Astrocyte (in vitro differentiated cells and primary cell): ENCODE measurements around the gene LRRC8D. TPM values are rescaled to one million over a fixed set of nuclear protein-coding genes. Genes with fewer than 3 reads are reported as not detected.

Source experiments
- DNase-seq: peaks from one replicate; pipeline ENCODE4 v3.0.0-alpha.2; 2010; ENCODE audit warnings: low read depth
- FAIRE-seq: peaks from 2 replicates; lab custom pipeline; 2011; peaks lifted over from hg19 to GRCh38; lab: Jason Lieb, UNC
- H2AFZ ChIP-seq: 2 replicates; pipeline ENCODE4 v1.6.0; 2012; ENCODE audit warnings: low read depth, low read length, inconsistent platforms
- H3K27ac ChIP-seq: 2 replicates; pipeline ENCODE4 v1.5.1; 2011; ENCODE audit warnings: low read depth, low read length, inconsistent platforms
- H3K27me3 ChIP-seq: 2 replicates; pipeline ENCODE4 v1.6.0; 2011; ENCODE audit warnings: low read length, inconsistent platforms; ENCODE audit not compliant: insufficient read depth
- H3K36me3 ChIP-seq: 2 replicates; pipeline ENCODE4 v1.5.1; 2011; ENCODE audit warnings: low read length, inconsistent platforms; ENCODE audit not compliant: insufficient read depth
- H3K4me1 ChIP-seq: 2 replicates; pipeline ENCODE4 v1.5.1; 2011; ENCODE audit warnings: low read length, inconsistent platforms; ENCODE audit not compliant: insufficient read depth
- H3K4me2 ChIP-seq: 2 replicates; pipeline ENCODE4 v1.6.0; 2012; ENCODE audit warnings: low read length, inconsistent platforms
- H3K4me3 ChIP-seq: 2 replicates; pipeline ENCODE4 v1.5.1; 2011; ENCODE audit warnings: low read depth, mild to moderate bottlenecking, low read length, inconsistent platforms; ENCODE audit not compliant: insufficient read depth
- H3K79me2 ChIP-seq: 2 replicates; pipeline ENCODE4 v1.6.0; 2012; ENCODE audit warnings: mild to moderate bottlenecking, low read length, inconsistent platforms; ENCODE audit not compliant: insufficient read depth
- H3K9ac ChIP-seq: 2 replicates; pipeline ENCODE4 v1.6.0; 2012; ENCODE audit warnings: mild to moderate bottlenecking, low read length, inconsistent platforms
- H3K9me3 ChIP-seq: 2 replicates; pipeline ENCODE4 v1.5.1; 2012; ENCODE audit warnings: low read depth, mild to moderate bottlenecking, low read length, inconsistent platforms; ENCODE audit not compliant: insufficient read depth
- H4K20me1 ChIP-seq: 2 replicates; pipeline ENCODE4 v1.6.0; 2012; ENCODE audit warnings: low read length, inconsistent platforms; ENCODE audit not compliant: insufficient read depth
- H3K27ac Mint-ChIP-seq: one replicate; pipeline ENCODE4 v1.8.0; 2021; ENCODE audit warnings: mild to moderate bottlenecking, mixed read lengths; ENCODE audit not compliant: unreplicated experiment
- H3K27me3 Mint-ChIP-seq: one replicate; pipeline ENCODE4 v1.8.0; 2021; ENCODE audit warnings: low read depth, mixed read lengths; ENCODE audit not compliant: unreplicated experiment
- H3K36me3 Mint-ChIP-seq: one replicate; pipeline ENCODE4 v1.8.0; 2021; ENCODE audit warnings: low read depth, mixed read lengths; ENCODE audit not compliant: unreplicated experiment
- H3K4me1 Mint-ChIP-seq: one replicate; pipeline ENCODE4 v1.8.0; 2021; ENCODE audit warnings: low read depth, mixed read lengths; ENCODE audit not compliant: unreplicated experiment
- H3K4me3 Mint-ChIP-seq: one replicate; pipeline ENCODE4 v1.8.0; 2021; ENCODE audit warnings: mild to moderate bottlenecking, moderate library complexity, mixed read lengths; ENCODE audit not compliant: unreplicated experiment
- H3K9me3 Mint-ChIP-seq: one replicate; pipeline ENCODE4 v1.8.0; 2021; ENCODE audit warnings: mild to moderate bottlenecking, mixed read lengths; ENCODE audit not compliant: unreplicated experiment
- EZH2 ChIP-seq: IDR thresholded peaks from 2 replicates; pipeline ENCODE4 v1.6.1; 2012; ENCODE audit warnings: mild to moderate bottlenecking, low read length, inconsistent platforms; ENCODE audit not compliant: insufficient read depth
- total RNA-seq: library from RNA; stranded (reverse); gene quantifications from 2 replicates; pipeline ENCODE4 v1.2.1, GENCODE V29; 2021
- TF ChIP-seq, protein P1 (sequence below): IDR thresholded peaks from 2 replicates; pipeline ENCODE4 v1.5.1; 2011; ENCODE audit warnings: low read depth, mild to moderate bottlenecking, inconsistent platforms, low read length, moderate library complexity; ENCODE audit not compliant: insufficient read depth

LRRC8D gene
- total RNA-seq, 1 donor from 2014 or later = 36.9 TPM

DNA sequence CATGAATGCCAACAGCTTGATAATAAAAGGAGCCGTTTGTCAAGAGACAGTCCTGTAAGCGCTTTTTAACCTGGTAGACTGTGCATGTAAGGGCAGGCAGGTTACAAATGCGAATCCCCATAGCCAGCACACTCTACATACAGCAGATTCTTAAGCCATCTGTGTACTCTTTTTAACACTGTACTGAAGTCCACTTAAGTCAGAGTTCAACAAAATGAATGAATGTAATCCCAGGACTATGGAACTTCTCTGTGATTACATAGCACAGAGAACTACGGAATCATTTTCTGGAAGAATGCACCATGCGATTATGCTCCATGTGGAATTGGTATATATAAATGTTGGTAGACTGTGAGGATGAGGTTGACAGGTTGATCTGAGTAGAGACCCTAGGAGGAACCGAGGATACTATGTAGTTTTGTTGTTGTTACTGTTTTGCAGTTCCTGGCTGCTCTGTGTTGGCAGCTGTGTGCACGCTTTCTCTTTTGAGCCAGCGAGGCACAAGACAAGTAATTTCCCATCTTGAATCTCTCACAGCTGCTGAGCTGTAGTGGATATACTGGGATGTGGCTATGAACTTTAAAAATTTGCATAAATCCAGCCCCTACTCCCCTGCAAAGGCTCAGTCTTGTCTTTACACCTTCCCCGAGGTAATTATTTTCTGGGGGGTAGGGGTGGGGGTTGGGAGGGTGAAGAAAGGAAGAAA is 21.9 kb downstream of the LRRC8D start:
- H3K4me1 ChIP-seq = peaks cover 15% of the 10 kb centered on the region
- H3K27me3 ChIP-seq = no peaks in the 10 kb centered on the region
- no peaks in the 10 kb centered on the region for H3K36me3 Mint-ChIP-seq
- H3K79me2 ChIP-seq = peaks cover 20% of the 10 kb centered on the region
- H3K4me3 Mint-ChIP-seq = peak overlapping the region; percentile 58
- H3K27ac ChIP-seq = peak overlapping the region; percentile 83
- H3K9me3 Mint-ChIP-seq = no peaks in the 10 kb centered on the region
- no peaks in the 10 kb centered on the region for H3K36me3 ChIP-seq
- peak overlapping the region; percentile 63 for H3K27ac Mint-ChIP-seq
- FAIRE-seq = no peak
- peak overlapping the region; percentile 88 for H3K4me3 ChIP-seq
- H2AFZ ChIP-seq = peak overlapping the region; percentile 98
- peak; percentile 35 for DNase-seq
- TF ChIP-seq EZH2 = no peak
- TF ChIP-seq, protein P1, sequence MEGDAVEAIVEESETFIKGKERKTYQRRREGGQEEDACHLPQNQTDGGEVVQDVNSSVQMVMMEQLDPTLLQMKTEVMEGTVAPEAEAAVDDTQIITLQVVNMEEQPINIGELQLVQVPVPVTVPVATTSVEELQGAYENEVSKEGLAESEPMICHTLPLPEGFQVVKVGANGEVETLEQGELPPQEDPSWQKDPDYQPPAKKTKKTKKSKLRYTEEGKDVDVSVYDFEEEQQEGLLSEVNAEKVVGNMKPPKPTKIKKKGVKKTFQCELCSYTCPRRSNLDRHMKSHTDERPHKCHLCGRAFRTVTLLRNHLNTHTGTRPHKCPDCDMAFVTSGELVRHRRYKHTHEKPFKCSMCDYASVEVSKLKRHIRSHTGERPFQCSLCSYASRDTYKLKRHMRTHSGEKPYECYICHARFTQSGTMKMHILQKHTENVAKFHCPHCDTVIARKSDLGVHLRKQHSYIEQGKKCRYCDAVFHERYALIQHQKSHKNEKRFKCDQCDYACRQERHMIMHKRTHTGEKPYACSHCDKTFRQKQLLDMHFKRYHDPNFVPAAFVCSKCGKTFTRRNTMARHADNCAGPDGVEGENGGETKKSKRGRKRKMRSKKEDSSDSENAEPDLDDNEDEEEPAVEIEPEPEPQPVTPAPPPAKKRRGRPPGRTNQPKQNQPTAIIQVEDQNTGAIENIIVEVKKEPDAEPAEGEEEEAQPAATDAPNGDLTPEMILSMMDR = no peak
- no peaks in the 10 kb centered on the region for H3K27me3 Mint-ChIP-seq
- no peaks in the 10 kb centered on the region for H3K9me3 ChIP-seq
- H4K20me1 ChIP-seq = no peaks in the 10 kb centered on the region
- peak overlapping the region; percentile 92 for H3K9ac ChIP-seq
- H3K4me1 Mint-ChIP-seq = peaks cover 7% of the 10 kb centered on the region
- H3K4me2 ChIP-seq = peak overlapping the region; percentile 87

DNA sequence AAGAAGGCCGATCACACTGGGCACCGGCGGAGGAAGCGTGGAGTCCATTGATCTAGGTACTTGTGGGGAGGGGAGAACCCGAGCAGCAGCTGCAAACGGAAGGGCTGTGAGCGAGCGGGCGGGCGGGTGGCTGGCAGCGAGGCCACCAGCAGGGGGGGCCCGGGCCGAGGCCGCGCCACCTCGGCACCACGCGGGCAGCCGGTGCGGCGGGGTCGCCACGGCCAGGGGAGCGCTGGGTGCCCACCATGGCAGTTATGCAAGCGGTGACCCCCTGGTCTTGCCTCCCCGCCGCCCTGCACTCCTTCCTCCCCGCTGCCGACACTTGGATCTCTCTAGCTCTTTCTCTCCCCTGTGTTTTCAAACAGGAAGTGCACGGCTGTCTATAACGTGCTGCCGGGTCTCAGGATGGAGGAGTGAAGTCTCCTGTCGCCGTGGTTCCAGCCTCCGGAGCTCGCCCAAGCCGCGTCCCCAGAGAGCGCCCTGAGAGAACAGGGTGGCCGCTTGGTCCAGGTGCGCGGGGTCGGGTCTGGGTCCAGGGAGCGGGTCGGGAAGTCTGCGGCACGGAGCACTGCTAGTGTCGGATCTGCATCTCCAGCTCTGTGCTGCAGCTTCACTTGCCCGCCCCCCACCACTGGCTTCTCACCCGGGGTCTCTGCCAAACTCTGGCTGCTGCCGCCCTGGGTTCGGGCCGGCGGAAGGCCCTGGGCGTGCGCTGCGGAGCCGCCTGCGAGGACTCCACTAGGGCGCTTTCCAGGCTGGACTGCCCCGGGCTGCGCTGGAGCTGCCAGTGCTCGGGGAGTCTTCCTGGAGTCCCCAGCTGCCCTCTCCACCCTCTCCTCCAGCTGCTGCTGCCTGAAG is 22.7 kb downstream of the LRRC8D start:
- FAIRE-seq (no peak), DNase-seq (peak; percentile 56)
- H2AFZ ChIP-seq = peak overlapping the region; percentile 98

More for the DNA sequence above, 22.7 kb downstream of the LRRC8D start:
- H3K36me3 ChIP-seq = no peaks in the 10 kb centered on the region
- Mint-ChIP-seq H3K9me3 (no peaks in the 10 kb centered on the region), H3K27ac (peak overlapping the region; percentile 73), H3K4me3 (peak overlapping the region; percentile 88), H3K4me1 (peaks cover 7% of the 10 kb centered on the region), H3K36me3 (no peaks in the 10 kb centered on the region), H3K27me3 (no peaks in the 10 kb centered on the region)
- H3K79me2 ChIP-seq = peaks cover 20% of the 10 kb centered on the region
- H3K27ac ChIP-seq = peak overlapping the region; percentile 83
- H3K27me3 ChIP-seq = no peaks in the 10 kb centered on the region
- H3K4me3 ChIP-seq = peak overlapping the region; percentile 88
- H3K4me2 ChIP-seq = peak overlapping the region; percentile 87
- H3K4me1 ChIP-seq = peaks cover 15% of the 10 kb centered on the region
- TF ChIP-seq, protein P1 = peak; percentile 15
- no peak for TF ChIP-seq EZH2
- H4K20me1 ChIP-seq = no peaks in the 10 kb centered on the region
- no peaks in the 10 kb centered on the region for H3K9me3 ChIP-seq
- peak overlapping the region; percentile 92 for H3K9ac ChIP-seq
